ENCODE data around the gene ROR1. TPM values are rescaled to one million over a fixed set of nuclear protein-coding genes. Genes with fewer than 3 reads are reported as not detected.
A peak's percentile ranks its signal among the peaks of the same experiment; 100 is the strongest.

ROR1 gene
- total and polyA plus RNA-seq, 2 of the 4 experiments (the other 2 are of a cell fraction), result 4.4 to 10.0 TPM

DNA sequence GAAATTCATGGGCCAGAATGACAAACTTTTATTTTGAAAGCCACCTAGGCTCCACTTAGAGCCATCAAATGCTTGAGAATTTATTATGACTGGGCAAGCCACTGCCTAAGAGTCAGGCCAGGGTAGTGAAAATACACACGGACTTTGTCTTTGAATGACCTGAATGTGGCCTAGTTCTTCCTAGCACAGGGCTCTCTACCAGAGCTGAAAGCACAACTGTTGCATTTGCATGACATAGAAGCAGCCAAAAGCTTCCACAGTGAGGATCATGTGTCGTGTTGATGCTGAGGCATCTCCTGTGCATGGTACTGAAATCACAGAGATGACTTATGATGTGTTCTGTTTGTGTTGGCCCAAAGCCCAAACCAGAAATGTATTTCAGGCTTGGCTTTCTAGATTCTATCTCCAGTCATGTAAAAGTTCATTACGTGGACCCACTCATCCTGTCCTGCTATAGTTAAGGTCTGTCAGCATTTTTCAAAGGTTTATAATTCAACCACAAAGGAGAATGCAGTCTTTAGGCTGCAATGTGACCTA lies 265.6 kb downstream of the ROR1 start:
- Histone ChIP-seq H3K27ac (ENCODE audit: insufficient read depth, low read length) (peak overlapping the region; percentile 51; the same call in 1 of the 2 replicates), H4K5ac (ENCODE audit: low read depth, low read length) (no peak overlapping the region; the same call in 1 of the 2 replicates), H3K27me3 (ENCODE audit: control insufficient read depth, insufficient read depth, low read length) (no peaks in the 10 kb centered on the region), H3K18ac (ENCODE audit: low read depth, low read length) (peak overlapping the region; percentile 6; the same call in 1 of the 2 replicates), H2BK5ac (ENCODE audit: low read depth, low read length, poor library complexity, severe bottlenecking) (peak overlapping the region; percentile 83), H2BK120ac (ENCODE audit: low read depth, low read length) (peak overlapping the region; percentile 70), H2AFZ (replicated peaks; ENCODE audit: low read length, poor library complexity) (no peak overlapping the region), H2BK15ac (ENCODE audit: low read depth, low read length) (0 out of 3 replicates have a peak overlapping the region, but pooled peaks have one; percentile 73), H3K9me3 (ENCODE audit: control insufficient read depth, insufficient read depth, low read length) (no peaks in the 10 kb centered on the region), H3K56ac (ENCODE audit: extremely low read depth, insufficient read depth, low read length) (no peak overlapping the region), H3K23ac (ENCODE audit: low read depth, low read length) (0 out of 2 replicates have a peak overlapping the region, but pooled peaks have one; percentile 11), H2AK5ac (ENCODE audit: low read depth, low read length) (0 out of 2 replicates have a peak overlapping the region, but pooled peaks have one; percentile 16), H3K9ac (ENCODE audit: low read depth, low read length) (no peak overlapping the region), H3K36me3 (ENCODE audit: control insufficient read depth, insufficient read depth, low read length) (no peaks in the 10 kb centered on the region), H3K4me1 (ENCODE audit: control insufficient read depth, insufficient read depth, low read length) (peaks cover 22% of the 10 kb centered on the region), H3K4me2 (ENCODE audit: low read depth, low read length) (peak overlapping the region; percentile 9; the same call in 1 of the 2 replicates), H2BK20ac (ENCODE audit: low read depth, low read length) (peak overlapping the region; percentile 81), H3K79me1 (ENCODE audit: low read depth in 1 of 2, low read length in 2 of 2) (no peaks in the 10 kb centered on the region), H3K14ac (replicated peaks; ENCODE audit: low read depth, low read length) (peak overlapping the region; percentile 38; the same call in 1 of the 2 replicates), H3K9me1 (ENCODE audit: insufficient read depth, low read length) (peaks cover 20% of the 10 kb centered on the region), H3K4me3 (ENCODE audit: insufficient read depth, low read depth, low read length) (no peak overlapping the region), H4K91ac (ENCODE audit: insufficient read depth, low read depth, low read length) (peak overlapping the region; percentile 15; the same call in 1 of the 2 replicates), H4K20me1 (ENCODE audit: insufficient read depth, low read length) (peaks cover 6% of the 10 kb centered on the region; the same call in 1 of the 2 replicates), H4K8ac (ENCODE audit: low read depth in 2 of 2, low read length in 2 of 2) (peak overlapping the region in 1 of 2 experiments; percentile 33; a peak in 2 of 4 replicates), H2AK9ac (replicated peaks; ENCODE audit: low read depth, low read length, poor library complexity) (no peak overlapping the region), H3K4ac (ENCODE audit: low read depth, low read length) (peak overlapping the region; percentile 87)
- ChIA-PET CTCF (interaction anchor here (0.6 kb wide), 1 partner anchor 514 kb away, joined by 3 read pairs; no protein-coding TSS in a partner anchor), POLR2A (ENCODE audit: unreplicated experiment) (interaction anchor here (0.6 to 1.0 kb wide), 2 partner anchors 39 to 260 kb away, joined by 3 read pairs; no protein-coding TSS in a partner anchor)
- in situ Hi-C loops (cut with MboI; ENCODE audit: low sequenced_read_pairs), result no loop called here
- ATAC-seq (ENCODE audit: low read depth) (peak; percentile 84), DNase-seq (peak; percentile 100)
- BruUV-seq (replicated peaks), result no TSS peak
- intact Hi-C loops (cut with micrococcal nuclease), result loop anchor here (2.0 to 10.0 kb wide), 3 partner anchors 119 to 265 kb away; partner anchors contain the start of gene ROR1
- TF ChIP-seq CHD1 (IDR thresholded peaks at IDR 0.05; ENCODE audit: low read depth, low read length) (no peak), MAZ (IDR thresholded peaks at IDR 0.05; ENCODE audit: borderline replicate concordance, low read depth, low read length) (no peak), FOS (IDR thresholded peaks at IDR 0.05; ENCODE audit: low read depth, low read length) (peak; percentile 53; the same call in 1 of the 2 replicates), BHLHE40 (IDR thresholded peaks at IDR 0.05; ENCODE audit: low read depth, low read length) (peak; percentile 48; the same call in 1 of the 2 replicates), MAFK (IDR thresholded peaks at IDR 0.05; ENCODE audit: low read depth, low read length) (peak; percentile 91), NFE2L2 (IDR thresholded peaks at IDR 0.05; ENCODE audit: low read depth, low read length) (no peak; the same call in 1 of the 2 replicates), MXI1 (IDR thresholded peaks at IDR 0.05; ENCODE audit: borderline replicate concordance, low read depth, low read length) (0 out of 2 replicates have a peak, but pooled peaks have one; percentile 17), SMC3 (IDR thresholded peaks at IDR 0.05; ENCODE audit: low read depth, low read length) (peak; percentile 7; the same call in 1 of the 2 replicates), CEBPB (IDR thresholded peaks at IDR 0.05; ENCODE audit: low read depth, low read length) (peak; percentile 61)
- TF ChIP-seq, protein P1, sequence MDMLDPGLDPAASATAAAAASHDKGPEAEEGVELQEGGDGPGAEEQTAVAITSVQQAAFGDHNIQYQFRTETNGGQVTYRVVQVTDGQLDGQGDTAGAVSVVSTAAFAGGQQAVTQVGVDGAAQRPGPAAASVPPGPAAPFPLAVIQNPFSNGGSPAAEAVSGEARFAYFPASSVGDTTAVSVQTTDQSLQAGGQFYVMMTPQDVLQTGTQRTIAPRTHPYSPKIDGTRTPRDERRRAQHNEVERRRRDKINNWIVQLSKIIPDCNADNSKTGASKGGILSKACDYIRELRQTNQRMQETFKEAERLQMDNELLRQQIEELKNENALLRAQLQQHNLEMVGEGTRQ (IDR thresholded peaks at IDR 0.05; ENCODE audit: low read depth, low read length), result peak; percentile 39
- dilution Hi-C loops (cut with HindIII; ENCODE audit: low sequenced_read_pairs, unreplicated experiment), result no loop called here
- WGBS, 2 experiments (ENCODE audit: extremely low coverage in 2 of 2, insufficient read length in 1 of 2), result 0% methylated on average over 1 of the region's 3 CpGs; no CpG with 5 or more reads in 1 of the 2 experiments
